ENCODE results near the gene MRPL41.

GRCh38 chr9:137581361-137582285, 29.9 kb downstream of the MRPL41 start:
- TF ChIP-seq POLR2A (IDR thresholded peaks at IDR 0.05; ENCODE audit: low read depth, low read length): no peak
- TF ChIP-seq POLR2AphosphoS5 (IDR thresholded peaks at IDR 0.05; ENCODE audit: low read depth, low read length): no peak
